Fibroblast of lung (primary cell): ENCODE results near the gene GSN. TPM values are rescaled to one million over a fixed set of nuclear protein-coding genes. Genes with fewer than 3 reads are reported as not detected.

Experiments used
- DNase-seq, 2 donors: peaks; one replicate each; pipeline versions ENCODE4 v3.0.0 to v3.0.0-alpha.2; 2010; ENCODE audit warnings: low read depth in 2 of 2
- H2AFZ ChIP-seq: 2 replicates; pipeline ENCODE4 v1.5.1; 2012; ENCODE audit warnings: low read length, control low read depth, inconsistent platforms
- H3K27ac ChIP-seq: 2 replicates; pipeline ENCODE4 v1.5.1; 2011; ENCODE audit warnings: low read length, control low read depth; ENCODE audit not compliant: insufficient read depth
- H3K27me3 ChIP-seq: 2 replicates; pipeline ENCODE4 v1.5.1; 2011; ENCODE audit warnings: mild to moderate bottlenecking, low read length; ENCODE audit not compliant: control insufficient read depth, insufficient read depth
- H3K36me3 ChIP-seq: 2 replicates; pipeline ENCODE4 v1.5.1; 2011; ENCODE audit warnings: low read length; ENCODE audit not compliant: control insufficient read depth, insufficient read depth
- H3K4me1 ChIP-seq: 2 replicates; pipeline ENCODE4 v1.5.1; 2011; ENCODE audit warnings: low read length; ENCODE audit not compliant: control insufficient read depth, insufficient read depth; ENCODE audit errors: extremely low read depth
- H3K4me2 ChIP-seq: 2 replicates; pipeline ENCODE4 v1.5.1; 2011; ENCODE audit warnings: low read length, control low read depth; ENCODE audit not compliant: insufficient read depth; ENCODE audit errors: extremely low read depth
- H3K4me3 ChIP-seq, 4 experiments: fragments of 200-600 bp in 1 of 4; sonication (generic) in 1 of 4; replicated peaks in 1 of 4; 2 replicates each; pipeline ENCODE4 v1.5.1; 2011 to 2016; ENCODE audit warnings: low read length in 4 of 4, low read depth in 3 of 4, mild to moderate bottlenecking in 3 of 4, control low read depth in 2 of 4, inconsistent platforms in 1 of 4, mixed read lengths in 1 of 4; ENCODE audit not compliant: insufficient read depth in 1 of 4; ENCODE audit errors: control extremely low read depth in 1 of 4
- H3K79me2 ChIP-seq: 2 replicates; pipeline ENCODE4 v1.5.1; 2012; ENCODE audit warnings: mild to moderate bottlenecking, low read length, inconsistent platforms; ENCODE audit not compliant: control insufficient read depth, insufficient read depth
- H3K9ac ChIP-seq: 2 replicates; pipeline ENCODE4 v1.5.1; 2011; ENCODE audit warnings: mild to moderate bottlenecking, low read length, control low read depth; ENCODE audit not compliant: insufficient read depth
- H3K9me3 ChIP-seq: 2 replicates; pipeline ENCODE4 v1.5.1; 2012; ENCODE audit warnings: low read depth, low read length; ENCODE audit not compliant: control insufficient read depth, insufficient read depth
- H4K20me1 ChIP-seq: 2 replicates; pipeline ENCODE4 v1.5.1; 2011; ENCODE audit warnings: low read length; ENCODE audit not compliant: control insufficient read depth, insufficient read depth; ENCODE audit errors: extremely low read depth
- CTCF ChIP-seq, 2 donors: IDR thresholded peaks in 1 of 2; conservative IDR thresholded peaks in 1 of 2; 1 replicate in 1 of 2; 2 replicates in 1 of 2; pipeline ENCODE4 v1.5.1; 2011 to 2012; ENCODE audit warnings: low read length in 2 of 2, control low read depth in 1 of 2, inconsistent platforms in 1 of 2, low read depth in 1 of 2, mild to moderate bottlenecking in 1 of 2
- EZH2 ChIP-seq: IDR thresholded peaks from 2 replicates; pipeline ENCODE4 v1.5.1; 2012; ENCODE audit warnings: low read length, control low read depth, mild to moderate bottlenecking; ENCODE audit errors: missing control alignments
- polyA plus RNA-seq, 2 donors: library from polyadenylated mRNA; depleted of rRNA in 1 of 2; stranded (reverse) in 1 of 2; unstranded in 1 of 2; fragments of >200 nt; gene quantifications; 2 replicates each; pipeline ENCODE4 v1.2.1, GENCODE V29; 2011 to 2012; ENCODE audit warnings: missing spikeins in 1 of 2
- total RNA-seq: library from RNA; depleted of rRNA; stranded (reverse); fragments of >200 nt; gene quantifications from 2 replicates; pipeline ENCODE4 v1.2.1, GENCODE V29; 2014

The GSN gene
- total and polyA plus RNA-seq, 2 donors (not counting 1 experiment from before 2014, with no cell fraction given) = 432 to 588 TPM

DNA sequence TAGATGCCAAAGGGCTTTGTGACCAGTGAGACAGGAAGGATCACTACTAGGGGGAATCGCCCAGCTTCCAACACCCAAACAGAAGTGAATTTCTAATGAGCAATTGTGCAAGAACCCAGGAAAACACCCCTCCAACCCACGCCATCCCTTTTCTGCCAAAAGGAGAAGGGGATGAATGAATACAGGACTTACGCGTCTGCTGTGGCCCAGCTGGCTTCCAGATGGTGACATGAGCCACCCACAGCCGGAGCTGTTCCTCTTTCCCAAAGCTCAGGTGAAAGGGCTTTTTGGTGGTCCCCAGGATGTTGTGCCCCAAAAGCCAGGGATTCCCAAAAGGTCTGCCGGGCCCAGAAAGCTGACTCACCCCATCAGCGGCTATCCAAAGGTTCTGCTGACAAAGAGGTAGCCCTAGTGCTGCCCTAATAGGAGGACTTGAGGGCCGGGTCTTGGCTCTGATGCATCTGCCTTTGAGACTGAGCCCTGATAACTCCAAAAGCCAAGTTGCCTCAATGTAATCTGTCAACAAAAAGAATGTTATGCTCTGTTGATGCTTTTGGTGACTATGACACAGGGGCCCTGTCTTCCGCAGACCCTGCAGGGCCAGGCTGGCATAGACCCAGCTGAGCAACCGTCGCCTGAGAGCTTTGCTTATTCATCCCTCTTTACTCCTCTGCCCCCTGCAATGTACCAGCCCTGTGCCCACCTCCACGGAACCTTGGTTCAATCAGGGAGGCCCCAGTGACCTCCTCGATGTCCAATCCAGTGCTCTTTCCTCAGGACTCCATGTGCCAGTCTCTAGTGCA, 14.5 kb downstream of the GSN start:
- Histone ChIP-seq H3K4me3 (no peak overlapping the region), H3K36me3 (peaks cover 2% of the 10 kb centered on the region), H4K20me1 (no peaks in the 10 kb centered on the region), H3K9ac (no peak overlapping the region), H3K27me3 (no peaks in the 10 kb centered on the region), H3K4me1 (peaks cover 62% of the 10 kb centered on the region), H3K79me2 (peaks cover 32% of the 10 kb centered on the region), H3K9me3 (no peaks in the 10 kb centered on the region), H3K4me2 (peak overlapping the region; percentile 60), H3K27ac (peak overlapping the region; percentile 81), H2AFZ (no peak overlapping the region)
- TF ChIP-seq CTCF (conservative IDR thresholded peaks at IDR 0.05 in 1 of 2, IDR thresholded peaks at IDR 0.05 in 1 of 2; ENCODE audit: low read depth in 1 of 2, low read length in 2 of 2) (no peak), EZH2 (no peak)
- peak; percentile 83 to 92 for DNase-seq

DNA sequence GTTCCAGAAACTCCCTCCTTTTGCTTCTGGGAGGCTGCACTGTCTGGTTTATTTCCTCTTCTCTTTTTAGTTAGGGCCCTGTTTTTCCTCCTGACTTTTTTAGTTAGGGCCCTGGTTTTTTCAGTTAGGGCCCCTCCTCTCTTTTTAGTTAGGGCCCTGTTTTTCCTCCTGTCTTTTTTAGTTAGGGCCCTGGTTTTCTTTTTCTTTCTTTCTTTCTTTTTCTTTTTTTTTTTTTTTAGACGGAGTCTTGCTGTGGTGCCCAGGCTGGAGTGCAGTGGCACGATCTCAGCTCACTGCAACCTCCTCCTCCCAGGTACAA, 15.1 kb downstream of the GSN start:
- Histone ChIP-seq H3K36me3 (peaks cover 3% of the 10 kb centered on the region), H3K9me3 (no peaks in the 10 kb centered on the region), H3K4me3 (no peak overlapping the region), H3K79me2 (peaks cover 30% of the 10 kb centered on the region), H3K4me2 (peak overlapping the region; percentile 60), H4K20me1 (no peaks in the 10 kb centered on the region), H3K4me1 (peaks cover 59% of the 10 kb centered on the region), H2AFZ (no peak overlapping the region), H3K27me3 (no peaks in the 10 kb centered on the region), H3K9ac (no peak overlapping the region), H3K27ac (peak overlapping the region; percentile 81)
- TF ChIP-seq CTCF (conservative IDR thresholded peaks at IDR 0.05 in 1 of 2, IDR thresholded peaks at IDR 0.05 in 1 of 2; ENCODE audit: low read depth in 1 of 2, low read length in 2 of 2) = no peak
- no peak for TF ChIP-seq EZH2
- no peak for DNase-seq

DNA sequence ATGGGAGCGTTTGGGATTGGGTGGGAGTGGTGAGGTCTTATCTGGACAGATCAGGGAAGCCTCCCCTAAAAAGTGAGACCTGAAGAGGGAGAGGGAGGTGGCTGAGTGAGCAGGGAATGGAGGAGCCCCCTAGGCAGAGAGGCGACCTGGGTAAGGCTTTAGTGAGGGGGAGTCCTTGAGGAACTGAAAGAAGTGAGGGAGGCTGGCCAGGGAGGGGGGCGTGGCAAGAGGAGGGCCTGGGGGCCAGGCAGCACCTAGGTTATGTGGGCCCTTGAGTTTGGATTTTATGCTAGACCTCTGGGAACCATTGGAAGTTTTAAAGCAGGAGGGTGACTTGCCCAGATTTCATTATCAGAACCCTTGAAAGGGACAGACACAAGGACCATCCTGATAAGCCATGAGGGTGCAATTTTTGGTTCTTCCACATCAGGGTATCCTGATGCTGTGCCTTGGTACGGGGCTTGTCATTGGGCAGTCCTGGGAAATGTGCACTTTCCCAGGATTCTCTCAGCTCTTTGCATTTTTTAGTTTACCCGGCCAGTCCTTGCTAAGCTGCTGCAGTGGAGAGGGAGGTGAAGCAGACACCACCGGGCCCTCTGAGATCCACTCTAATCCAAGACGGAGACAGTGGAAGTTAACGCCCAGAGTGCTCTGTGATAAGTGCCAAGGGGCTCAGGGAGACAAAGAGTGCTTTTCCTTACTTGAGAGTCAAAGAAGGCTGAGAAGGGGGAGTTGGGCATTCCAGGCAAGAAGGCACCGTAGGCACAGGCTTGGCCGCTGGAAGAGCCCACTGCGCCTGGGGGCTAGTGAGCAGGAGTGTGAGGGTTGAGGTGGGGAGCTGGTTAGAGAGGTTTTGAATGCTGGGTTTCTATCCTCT, 16.1 kb downstream of the GSN start:
- no peak overlapping the region for H3K9ac ChIP-seq
- H4K20me1 ChIP-seq = no peaks in the 10 kb centered on the region
- H3K4me2 ChIP-seq = no peak overlapping the region
- no peak overlapping the region for H2AFZ ChIP-seq
- DNase-seq = no peak
- H3K4me3 ChIP-seq = no peak overlapping the region
- peaks cover 9% of the 10 kb centered on the region for H3K36me3 ChIP-seq
- H3K4me1 ChIP-seq = peaks cover 60% of the 10 kb centered on the region
- TF ChIP-seq CTCF (conservative IDR thresholded peaks at IDR 0.05 in 1 of 2, IDR thresholded peaks at IDR 0.05 in 1 of 2; ENCODE audit: low read depth in 1 of 2, low read length in 2 of 2) (no peak), EZH2 (no peak)
- peaks cover 31% of the 10 kb centered on the region for H3K79me2 ChIP-seq
- H3K27ac ChIP-seq = no peak overlapping the region
- no peaks in the 10 kb centered on the region for H3K9me3 ChIP-seq
- no peaks in the 10 kb centered on the region for H3K27me3 ChIP-seq
